Cardiac septum (tissue), 1 donor: ENCODE data around the gene PCDHA11. TPM values are rescaled to one million over a fixed set of nuclear protein-coding genes. Genes with fewer than 3 reads are reported as not detected.

ENCODE experiments used
- DNase-seq: peaks from one replicate; pipeline ENCODE4 v3.0.0-alpha.2; 2020; ENCODE audit warnings: low spot score
- intact Hi-C: fragments of 100-400 bp; cut with DNase I; formaldehyde crosslinking; loops from one replicate; pipeline ENCODE4 v1.14.0; 2022
- total RNA-seq: library from RNA; stranded (reverse); fragmentation: NEBNext Ultra II Directional; extraction: Animal tissue kit (Norgen Biotek cat#: 25700); gene quantifications from one replicate; pipeline ENCODE4 v1.2.1, GENCODE V29; 2021
- donor health status: DM: no; HTN: no; CAD: no.

The PCDHA11 gene
- total RNA-seq, 1 donor from 2014 or later, result not detected

GRCh38 chr5:140883927-140884697, 15.4 kb downstream of the PCDHA11 start:
- intact Hi-C loops, result loop anchor here (5.0 kb wide), 1 partner anchor 158 kb away; no protein-coding TSS in a partner anchor
- no peak for DNase-seq

- intact Hi-C loops, result no loop called here
Observed at GRCh38 chr5:140916325-140916724, 47.6 kb downstream of the PCDHA11 start.

More at GRCh38 chr5:140916325-140916724, 47.6 kb downstream of the PCDHA11 start:
- no peak for DNase-seq

Other genes with a start within 250 kb of the PCDHA11 start
- 29.6 TPM for gene CD14, start 235.8 kb upstream of the PCDHA11 start, total RNA-seq
- gene TMCO6, start 229.5 kb upstream of the PCDHA11 start, total RNA-seq, result 3.6 TPM
- 101 TPM for gene NDUFA2, start 221.3 kb upstream of the PCDHA11 start, total RNA-seq
- 81.9 TPM for gene IK, start 221.1 kb upstream of the PCDHA11 start, total RNA-seq
- 12.0 TPM for gene WDR55, start 204.1 kb upstream of the PCDHA11 start, total RNA-seq
- 0.48 TPM for gene DND1, start 195.4 kb upstream of the PCDHA11 start, total RNA-seq
- 37.8 TPM for gene HARS1, start 177.6 kb upstream of the PCDHA11 start, total RNA-seq
- 29.7 TPM for gene HARS2, start 177.5 kb upstream of the PCDHA11 start, total RNA-seq
- gene ZMAT2, start 168.5 kb upstream of the PCDHA11 start, total RNA-seq, result 36.4 TPM
- gene PCDHA1, start 82.8 kb upstream of the PCDHA11 start, total RNA-seq, result 0.08 TPM
- not detected for gene PCDHA2, start 74.1 kb upstream of the PCDHA11 start, total RNA-seq
- gene PCDHA3, start 67.9 kb upstream of the PCDHA11 start, total RNA-seq, result 0.11 TPM
- 0.05 TPM for gene PCDHA4, start 61.9 kb upstream of the PCDHA11 start, total RNA-seq
- 0.11 TPM for gene PCDHA5, start 47.3 kb upstream of the PCDHA11 start, total RNA-seq
- 0.11 TPM for gene PCDHA6, start 41.0 kb upstream of the PCDHA11 start, total RNA-seq
- not detected for gene PCDHA7, start 34.7 kb upstream of the PCDHA11 start, total RNA-seq
- gene PCDHA8, start 27.8 kb upstream of the PCDHA11 start, total RNA-seq, result not detected
- gene PCDHA9, start 20.6 kb upstream of the PCDHA11 start, total RNA-seq, result 0.03 TPM
- gene PCDHA10, start 13.1 kb upstream of the PCDHA11 start, total RNA-seq, result 0.30 TPM
- gene PCDHA12, start 6.4 kb downstream of the PCDHA11 start, total RNA-seq, result 0.05 TPM
- not detected for gene PCDHA13, start 13.2 kb downstream of the PCDHA11 start, total RNA-seq
- 0.19 TPM for gene PCDHAC1, start 57.3 kb downstream of the PCDHA11 start, total RNA-seq
- gene PCDHAC2, start 97.5 kb downstream of the PCDHA11 start, total RNA-seq, result 0.67 TPM
- gene PCDHB1, start 182.4 kb downstream of the PCDHA11 start, total RNA-seq, result not detected
- 2.4 TPM for gene PCDHB2, start 225.7 kb downstream of the PCDHA11 start, total RNA-seq
- 1.4 TPM for gene PCDHB3, start 231.5 kb downstream of the PCDHA11 start, total RNA-seq